Spleen (tissue), 11 donors: ENCODE measurements around the gene MPP4. TPM values are rescaled to one million over a fixed set of nuclear protein-coding genes. Genes with fewer than 3 reads are reported as not detected.

Experiments used
- DNase-seq: peaks from one replicate; pipeline ENCODE4 v3.0.0-alpha.2; 2020
- H3K27ac ChIP-seq, 8 donors: fragments of 200-600 bp; sonication (generic) in 7 of 8; 1 replicate in 4 of 8; 2 replicates in 4 of 8; pipeline versions ENCODE4 v1.5.0 to v1.8.0; 2016 to 2021; ENCODE audit warnings: inconsistent platforms in 4 of 8, mild to moderate bottlenecking in 4 of 8, moderate library complexity in 1 of 8
- H3K27me3 ChIP-seq, 7 donors: fragments of 200-600 bp; sonication (generic) in 6 of 7; replicated peaks in 1 of 7; 1 replicate in 4 of 7; 2 replicates in 3 of 7; pipeline versions ENCODE4 v1.5.0 to v1.8.0; 2016 to 2021; ENCODE audit warnings: inconsistent platforms in 3 of 7, mild to moderate bottlenecking in 1 of 7
- H3K36me3 ChIP-seq, 6 donors: fragments of 200-600 bp; sonication (generic) in 5 of 6; 1 replicate in 4 of 6; 2 replicates in 2 of 6; pipeline versions ENCODE4 v1.5.0 to v1.8.0; 2016 to 2021; ENCODE audit warnings: inconsistent platforms in 2 of 6
- H3K4me1 ChIP-seq, 6 donors: fragments of 200-600 bp; sonication (generic) in 5 of 6; 1 replicate in 3 of 6; 2 replicates in 3 of 6; pipeline versions ENCODE4 v1.5.0 to v1.8.0; 2016 to 2021; ENCODE audit warnings: inconsistent platforms in 3 of 6
- H3K4me3 ChIP-seq, 8 donors: fragments of 200-600 bp; sonication (generic) in 7 of 8; 1 replicate in 4 of 8; 2 replicates in 4 of 8; pipeline versions ENCODE4 v1.5.0 to v1.8.0; 2016 to 2021; ENCODE audit warnings: inconsistent platforms in 4 of 8, mild to moderate bottlenecking in 4 of 8, moderate library complexity in 2 of 8
- H3K9me3 ChIP-seq, 8 donors: fragments of 200-600 bp; sonication (generic) in 7 of 8; 1 replicate in 4 of 8; 2 replicates in 4 of 8; pipeline versions ENCODE4 v1.5.0 to v1.8.0; 2016 to 2021; ENCODE audit warnings: inconsistent platforms in 4 of 8
- CTCF ChIP-seq, 11 experiments: fragments of 200-600 bp in 7 of 11; fragments of 450-650 bp in 4 of 11; sonication (generic) in 4 of 11; IDR thresholded peaks in 8 of 11; conservative IDR thresholded peaks in 3 of 11; 1 replicate in 7 of 11; 2 replicates in 4 of 11; pipeline versions ENCODE4 v1.4.0 to v1.8.0; 2016 to 2021; ENCODE audit warnings: antibody characterized with exemption in 11 of 11, inconsistent platforms in 4 of 11, mild to moderate bottlenecking in 1 of 11
- POLR2A ChIP-seq, 3 donors: fragments of 450-650 bp; IDR thresholded peaks; one replicate each; pipeline ENCODE4 v1.5.1; 2017; ENCODE audit warnings: antibody characterized with exemption in 3 of 3, mild to moderate bottlenecking in 1 of 3
- POLR2AphosphoS5 ChIP-seq, 3 donors: sonication (generic); formaldehyde crosslinking; IDR thresholded peaks; one replicate each; pipeline ENCODE4 v1.5.1; 2017; ENCODE audit warnings: antibody characterized with exemption in 3 of 3
- WGBS, 5 donors: extraction: QIAGEN DNeasy Blood & Tissue Kit in 3 of 5; methylation state at CpG; one replicate each; pipeline versions ENCODE4 v1.1.5 to v1.1.7; 2013 to 2018; 5-methylcytosine and 5-hydroxymethylcytosine counted together
- intact Hi-C: fragments of 100-400 bp; cut with DNase I; formaldehyde crosslinking; loops from one replicate; pipeline ENCODE4 v1.15.0; 2023; ENCODE audit warnings: low total_unique reads
- polyA plus RNA-seq, 3 donors: library from polyadenylated mRNA; stranded (reverse); fragments of 200-250 nt; gene quantifications; one replicate each; pipeline ENCODE4 v1.2.1, GENCODE V29; 2013
- total RNA-seq, 7 donors: library from RNA; depleted of rRNA in 3 of 7; stranded (reverse); fragments of >200 nt in 3 of 7; fragmentation: NEBNext Ultra II Directional in 4 of 7; extraction: Animal tissue kit (Norgen Biotek cat#: 25700) in 4 of 7; gene quantifications; one replicate each; pipeline versions ENCODE4 v1.1.0 to v1.2.1, GENCODE V29; 2016 to 2021
- donor health status: healthy with polysubstance abuse.
- donor health status: DM: no; HTN: no; CAD: no; lungs with moderate emphysema.
- donor health status: DM: no; HTN: no; CAD: no.
- donor health status: Bipolar disorder and iron deficiency.
- donor health status: healthy.
- donor health status: DM: no; HTN: no; CAD: no.
- donor health status: DM: yes; HTN: yes; CAD: no.

MPP4 gene
- total and polyA plus RNA-seq, 10 donors, result 0.13 to 4.3 (median 1.1) TPM

GRCh38 chr2:201653221-201653620, 45.2 kb downstream of the MPP4 start:
- intact Hi-C loops, result no loop called here
- DNase-seq, result no peak
- peaks cover 0 to 9% (median 0%) of the 10 kb centered on the region in 6 donors for H3K4me1 ChIP-seq
- no peaks in the 10 kb centered on the region for H3K9me3 ChIP-seq
- peaks cover 0 to 9% (median 0%) of the 10 kb centered on the region in 7 donors for H3K27me3 ChIP-seq
- no peak for TF ChIP-seq CTCF (IDR thresholded peaks at IDR 0.05 in 8 of 11, conservative IDR thresholded peaks at IDR 0.05 in 3 of 11)
- no peak for TF ChIP-seq POLR2A (IDR thresholded peaks at IDR 0.05)
- TF ChIP-seq POLR2AphosphoS5 (IDR thresholded peaks at IDR 0.05), result no peak
- 79 to 86% (median 81%) methylated on average over 6 of the region's 6 CpGs for WGBS, 5 donors
- no peaks in the 10 kb centered on the region for H3K36me3 ChIP-seq
- no peak overlapping the region for H3K4me3 ChIP-seq
- H3K27ac ChIP-seq, result no peak overlapping the region

GRCh38 chr2:201649442-201649841, 49.0 kb downstream of the MPP4 start:
- Histone ChIP-seq H3K36me3 (no peaks in the 10 kb centered on the region), H3K27me3 (peaks cover 0 to 9% (median 0%) of the 10 kb centered on the region in 7 donors), H3K27ac (no peak overlapping the region), H3K4me3 (no peak overlapping the region), H3K9me3 (no peaks in the 10 kb centered on the region), H3K4me1 (peaks cover 0 to under 1% (median 0%) of the 10 kb centered on the region in 6 donors)
- TF ChIP-seq POLR2A (IDR thresholded peaks at IDR 0.05) (no peak), POLR2AphosphoS5 (IDR thresholded peaks at IDR 0.05) (no peak), CTCF (IDR thresholded peaks at IDR 0.05 in 8 of 11, conservative IDR thresholded peaks at IDR 0.05 in 3 of 11) (no peak)
- DNase-seq, result no peak
- intact Hi-C loops, result no loop called here
- WGBS, 5 donors, result 88 to 98% (median 94%) methylated on average over 2 of the region's 2 CpGs

- H3K27ac ChIP-seq, result no peak overlapping the region
- peaks cover 0 to 8% (median 0%) of the 10 kb centered on the region in 7 donors for H3K27me3 ChIP-seq
- no peaks in the 10 kb centered on the region for H3K36me3 ChIP-seq
- 81 to 85% (median 82%) methylated on average over 5 of the region's 5 CpGs for WGBS, 5 donors
- H3K9me3 ChIP-seq, result no peaks in the 10 kb centered on the region
- intact Hi-C loops, result no loop called here
- DNase-seq, result no peak
- no peak for TF ChIP-seq POLR2A (IDR thresholded peaks at IDR 0.05)
- no peak for TF ChIP-seq POLR2AphosphoS5 (IDR thresholded peaks at IDR 0.05)
- TF ChIP-seq CTCF (IDR thresholded peaks at IDR 0.05 in 8 of 11, conservative IDR thresholded peaks at IDR 0.05 in 3 of 11), result no peak
- no peak overlapping the region for H3K4me3 ChIP-seq
- H3K4me1 ChIP-seq, result peaks cover 0 to 14% (median 10%) of the 10 kb centered on the region in 6 donors
Measured at GRCh38 chr2:201647431-201647830, 51.0 kb downstream of the MPP4 start.

GRCh38 chr2:201644001-201644400, 54.4 kb downstream of the MPP4 start:
- DNase-seq, result no peak
- peak overlapping the region in 1 of 8 donors; percentile 77 for H3K4me3 ChIP-seq
- TF ChIP-seq POLR2AphosphoS5 (IDR thresholded peaks at IDR 0.05), result no peak
- no peak for TF ChIP-seq CTCF (IDR thresholded peaks at IDR 0.05 in 8 of 11, conservative IDR thresholded peaks at IDR 0.05 in 3 of 11)
- no peak for TF ChIP-seq POLR2A (IDR thresholded peaks at IDR 0.05)
- H3K27me3 ChIP-seq, result no peaks in the 10 kb centered on the region
- H3K9me3 ChIP-seq, result no peaks in the 10 kb centered on the region
- peaks cover 0 to 22% (median 16%) of the 10 kb centered on the region in 6 donors for H3K4me1 ChIP-seq
- intact Hi-C loops, result no loop called here
- H3K27ac ChIP-seq, result no peak overlapping the region
- WGBS, 5 donors, result 73 to 79% (median 76%) methylated on average over 8 of the region's 8 CpGs
- H3K36me3 ChIP-seq, result no peaks in the 10 kb centered on the region
